ENCODE data around the gene SKIC2. TPM values are rescaled to one million over a fixed set of nuclear protein-coding genes. Genes with fewer than 3 reads are reported as not detected.
"Not testable (repeated sequence)": the region's sequence is repeated elsewhere in the genome, so short reads cannot be mapped to it uniquely, and the experiment has no call there.

The SKIC2 gene
- total RNA-seq, 1 experiment from 2014 or later: 64.2 TPM

- DNase-seq (ENCODE audit: low spot score); H3K4me1 ChIP-seq (ENCODE audit: insufficient read depth, low read length, poor library complexity, severe bottlenecking); POLR2A ChIA-PET (ENCODE audit: low non-redundant PET); H3K9me3 ChIP-seq (ENCODE audit: low read depth, low read length, poor library complexity, severe bottlenecking); H3K4me3 ChIP-seq (ENCODE audit: low read depth, low read length, poor library complexity, severe bottlenecking); H3K36me3 ChIP-seq (ENCODE audit: insufficient read depth, low read length, poor library complexity, severe bottlenecking); H3K27me3 ChIP-seq (replicated peaks; ENCODE audit: insufficient read depth, low read depth, low read length, poor library complexity); H3K27ac ChIP-seq (ENCODE audit: low read depth, low read length, poor library complexity, severe bottlenecking); BruUV-seq (replicated peaks); intact Hi-C loops (cut with micrococcal nuclease; ENCODE audit: unreplicated experiment); CTCF ChIA-PET: not testable (repeated sequence)
These were observed 46.0 kb downstream of the SKIC2 start for GRCh38 chr6:32004864-32005537.

GRCh38 chr6:32005538-32005880, 46.5 kb downstream of the SKIC2 start:
- POLR2A ChIA-PET (ENCODE audit: low non-redundant PET): not testable (repeated sequence)

GRCh38 chr6:32005991-32006529, 47.1 kb downstream of the SKIC2 start:
- H3K27me3 ChIP-seq (replicated peaks; ENCODE audit: insufficient read depth, low read depth, low read length, poor library complexity); BruUV-seq (replicated peaks); intact Hi-C loops (cut with micrococcal nuclease; ENCODE audit: unreplicated experiment); H3K27ac ChIP-seq (ENCODE audit: low read depth, low read length, poor library complexity, severe bottlenecking); H3K4me3 ChIP-seq (ENCODE audit: low read depth, low read length, poor library complexity, severe bottlenecking); H3K36me3 ChIP-seq (ENCODE audit: insufficient read depth, low read length, poor library complexity, severe bottlenecking); POLR2A ChIA-PET (ENCODE audit: low non-redundant PET); CTCF ChIA-PET; H3K9me3 ChIP-seq (ENCODE audit: low read depth, low read length, poor library complexity, severe bottlenecking); DNase-seq (ENCODE audit: low spot score); H3K4me1 ChIP-seq (ENCODE audit: insufficient read depth, low read length, poor library complexity, severe bottlenecking): not testable (repeated sequence)

More at GRCh38 chr6:32005538-32005880, 46.5 kb downstream of the SKIC2 start:
- H3K9me3 ChIP-seq (ENCODE audit: low read depth, low read length, poor library complexity, severe bottlenecking); BruUV-seq (replicated peaks); H3K27me3 ChIP-seq (replicated peaks; ENCODE audit: insufficient read depth, low read depth, low read length, poor library complexity); H3K36me3 ChIP-seq (ENCODE audit: insufficient read depth, low read length, poor library complexity, severe bottlenecking); DNase-seq (ENCODE audit: low spot score); intact Hi-C loops (cut with micrococcal nuclease; ENCODE audit: unreplicated experiment); CTCF ChIA-PET; H3K4me1 ChIP-seq (ENCODE audit: insufficient read depth, low read length, poor library complexity, severe bottlenecking); H3K4me3 ChIP-seq (ENCODE audit: low read depth, low read length, poor library complexity, severe bottlenecking); H3K27ac ChIP-seq (ENCODE audit: low read depth, low read length, poor library complexity, severe bottlenecking): not testable (repeated sequence)

GRCh38 chr6:32007086-32007485, 48.1 kb downstream of the SKIC2 start:
- H3K4me3 ChIP-seq (ENCODE audit: low read depth, low read length, poor library complexity, severe bottlenecking); BruUV-seq (replicated peaks); H3K36me3 ChIP-seq (ENCODE audit: insufficient read depth, low read length, poor library complexity, severe bottlenecking); H3K4me1 ChIP-seq (ENCODE audit: insufficient read depth, low read length, poor library complexity, severe bottlenecking); H3K9me3 ChIP-seq (ENCODE audit: low read depth, low read length, poor library complexity, severe bottlenecking); DNase-seq (ENCODE audit: low spot score); intact Hi-C loops (cut with micrococcal nuclease; ENCODE audit: unreplicated experiment); POLR2A ChIA-PET (ENCODE audit: low non-redundant PET); H3K27me3 ChIP-seq (replicated peaks; ENCODE audit: insufficient read depth, low read depth, low read length, poor library complexity); H3K27ac ChIP-seq (ENCODE audit: low read depth, low read length, poor library complexity, severe bottlenecking); CTCF ChIA-PET: not testable (repeated sequence)

- intact Hi-C loops (cut with micrococcal nuclease; ENCODE audit: unreplicated experiment); H3K9me3 ChIP-seq (ENCODE audit: low read depth, low read length, poor library complexity, severe bottlenecking); BruUV-seq (replicated peaks); DNase-seq (ENCODE audit: low spot score); H3K27me3 ChIP-seq (replicated peaks; ENCODE audit: insufficient read depth, low read depth, low read length, poor library complexity); H3K36me3 ChIP-seq (ENCODE audit: insufficient read depth, low read length, poor library complexity, severe bottlenecking); H3K4me1 ChIP-seq (ENCODE audit: insufficient read depth, low read length, poor library complexity, severe bottlenecking); CTCF ChIA-PET; H3K4me3 ChIP-seq (ENCODE audit: low read depth, low read length, poor library complexity, severe bottlenecking); POLR2A ChIA-PET (ENCODE audit: low non-redundant PET); H3K27ac ChIP-seq (ENCODE audit: low read depth, low read length, poor library complexity, severe bottlenecking): not testable (repeated sequence)
These were observed 49.1 kb downstream of the SKIC2 start for GRCh38 chr6:32008037-32008436.

GRCh38 chr6:32008616-32009015, 49.6 kb downstream of the SKIC2 start:
- CTCF ChIA-PET; H3K36me3 ChIP-seq (ENCODE audit: insufficient read depth, low read length, poor library complexity, severe bottlenecking); intact Hi-C loops (cut with micrococcal nuclease; ENCODE audit: unreplicated experiment); H3K27ac ChIP-seq (ENCODE audit: low read depth, low read length, poor library complexity, severe bottlenecking); H3K4me1 ChIP-seq (ENCODE audit: insufficient read depth, low read length, poor library complexity, severe bottlenecking); H3K4me3 ChIP-seq (ENCODE audit: low read depth, low read length, poor library complexity, severe bottlenecking); H3K9me3 ChIP-seq (ENCODE audit: low read depth, low read length, poor library complexity, severe bottlenecking); POLR2A ChIA-PET (ENCODE audit: low non-redundant PET); BruUV-seq (replicated peaks); H3K27me3 ChIP-seq (replicated peaks; ENCODE audit: insufficient read depth, low read depth, low read length, poor library complexity): not testable (repeated sequence)
- DNase-seq (ENCODE audit: low spot score): peak; percentile 53

- H3K27ac ChIP-seq (ENCODE audit: low read depth, low read length, poor library complexity, severe bottlenecking); H3K36me3 ChIP-seq (ENCODE audit: insufficient read depth, low read length, poor library complexity, severe bottlenecking); H3K27me3 ChIP-seq (replicated peaks; ENCODE audit: insufficient read depth, low read depth, low read length, poor library complexity); H3K4me1 ChIP-seq (ENCODE audit: insufficient read depth, low read length, poor library complexity, severe bottlenecking); DNase-seq (ENCODE audit: low spot score); H3K4me3 ChIP-seq (ENCODE audit: low read depth, low read length, poor library complexity, severe bottlenecking); CTCF ChIA-PET; H3K9me3 ChIP-seq (ENCODE audit: low read depth, low read length, poor library complexity, severe bottlenecking); BruUV-seq (replicated peaks); POLR2A ChIA-PET (ENCODE audit: low non-redundant PET); intact Hi-C loops (cut with micrococcal nuclease; ENCODE audit: unreplicated experiment): not testable (repeated sequence)
These were observed 50.6 kb downstream of the SKIC2 start for GRCh38 chr6:32009537-32009936.

All from A673 (cell line).